ENCODE data around the gene CTXN1.

- no peak for TF ChIP-seq CTCF (IDR thresholded peaks at IDR 0.05)
- peak in 1 of 2 donors; percentile 73 for TF ChIP-seq POLR2A (IDR thresholded peaks at IDR 0.05)
Measured at GRCh38 chr19:7888145-7888825, 37.6 kb downstream of the CTXN1 start, which contains the start of gene LRRC8E.

All from adrenal gland (tissue), 5 donors.